RWPE2 (cell line): Measurements from ENCODE around the gene DEPDC1B.

Experiments used
- ATAC-seq: fragments of 200-7000 bp; cut with Tn5 transposase; 3 replicates; pipeline ENCODE4 v1.9.1; 2021; ENCODE audit warnings: low read depth
- DNase-seq: peaks from one replicate; pipeline ENCODE4 v3.0.0-alpha.2; 2020; ENCODE audit warnings: low spot score
- H3K27ac ChIP-seq: fragments of 450-650 bp; 2 replicates; pipeline ENCODE4 v1.5.1; 2017; ENCODE audit warnings: mild to moderate bottlenecking; ENCODE audit not compliant: poor library complexity, severe bottlenecking
- H3K27me3 ChIP-seq: fragments of 250-450 bp; sonication (Bioruptor Pico); 2 replicates; pipeline ENCODE4 v1.5.1; 2021; ENCODE audit warnings: mild to moderate bottlenecking, moderate library complexity; ENCODE audit not compliant: insufficient read depth, poor library complexity, severe bottlenecking
- H3K36me3 ChIP-seq: fragments of 250-450 bp; sonication (Bioruptor Pico); 2 replicates; pipeline ENCODE4 v1.5.1; 2020; ENCODE audit warnings: low read depth, mild to moderate bottlenecking, moderate library complexity
- H3K4me1 ChIP-seq: fragments of 250-450 bp; sonication (Bioruptor Pico); 2 replicates; pipeline ENCODE4 v1.5.1; 2021; ENCODE audit warnings: mild to moderate bottlenecking, moderate library complexity; ENCODE audit not compliant: insufficient read depth, poor library complexity, severe bottlenecking
- H3K4me3 ChIP-seq: fragments of 250-450 bp; sonication (Bioruptor Pico); 2 replicates; pipeline ENCODE4 v1.5.1; 2021; ENCODE audit warnings: mild to moderate bottlenecking, moderate library complexity; ENCODE audit not compliant: severe bottlenecking
- H3K9me3 ChIP-seq: fragments of 250-450 bp; sonication (Bioruptor Pico); 2 replicates; pipeline ENCODE4 v1.5.1; 2021; ENCODE audit warnings: mild to moderate bottlenecking, moderate library complexity; ENCODE audit not compliant: severe bottlenecking
- TF ChIP-seq, protein P1 (sequence below): fragments of 450-650 bp; IDR thresholded peaks from one replicate; pipeline ENCODE4 v1.5.1; 2017; ENCODE audit warnings: mild to moderate bottlenecking, moderate library complexity; ENCODE audit not compliant: poor library complexity, severe bottlenecking

DEPDC1B gene

DNA sequence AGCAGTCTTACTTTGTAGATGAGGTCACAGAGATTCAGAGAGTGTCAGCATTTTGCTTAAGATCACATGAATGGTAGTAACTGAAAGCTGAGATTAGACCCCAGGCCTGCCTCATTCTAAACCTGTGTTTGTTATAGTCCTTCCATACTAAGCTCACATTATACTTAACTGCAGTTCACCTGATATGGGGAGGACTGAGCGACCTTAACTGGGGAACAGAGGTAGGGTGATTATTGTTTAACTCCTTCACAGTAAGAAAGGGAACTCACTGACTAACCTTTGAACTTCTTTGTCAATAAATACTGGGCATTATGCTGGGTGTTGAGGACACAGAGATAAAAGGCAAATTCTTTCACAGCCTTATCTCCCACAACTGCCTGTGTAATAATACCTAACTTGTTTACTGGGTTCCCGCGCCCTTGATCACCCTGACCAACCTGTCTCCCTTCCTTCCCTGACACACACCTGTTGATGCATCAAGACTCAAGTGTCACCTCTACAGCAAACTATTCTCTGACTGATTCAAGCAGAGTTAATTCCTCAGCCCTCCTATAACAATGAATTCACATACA, 27.2 kb downstream of the DEPDC1B start:
- TF ChIP-seq, protein P1, sequence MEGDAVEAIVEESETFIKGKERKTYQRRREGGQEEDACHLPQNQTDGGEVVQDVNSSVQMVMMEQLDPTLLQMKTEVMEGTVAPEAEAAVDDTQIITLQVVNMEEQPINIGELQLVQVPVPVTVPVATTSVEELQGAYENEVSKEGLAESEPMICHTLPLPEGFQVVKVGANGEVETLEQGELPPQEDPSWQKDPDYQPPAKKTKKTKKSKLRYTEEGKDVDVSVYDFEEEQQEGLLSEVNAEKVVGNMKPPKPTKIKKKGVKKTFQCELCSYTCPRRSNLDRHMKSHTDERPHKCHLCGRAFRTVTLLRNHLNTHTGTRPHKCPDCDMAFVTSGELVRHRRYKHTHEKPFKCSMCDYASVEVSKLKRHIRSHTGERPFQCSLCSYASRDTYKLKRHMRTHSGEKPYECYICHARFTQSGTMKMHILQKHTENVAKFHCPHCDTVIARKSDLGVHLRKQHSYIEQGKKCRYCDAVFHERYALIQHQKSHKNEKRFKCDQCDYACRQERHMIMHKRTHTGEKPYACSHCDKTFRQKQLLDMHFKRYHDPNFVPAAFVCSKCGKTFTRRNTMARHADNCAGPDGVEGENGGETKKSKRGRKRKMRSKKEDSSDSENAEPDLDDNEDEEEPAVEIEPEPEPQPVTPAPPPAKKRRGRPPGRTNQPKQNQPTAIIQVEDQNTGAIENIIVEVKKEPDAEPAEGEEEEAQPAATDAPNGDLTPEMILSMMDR: no peak
- H3K4me3 ChIP-seq: no peak overlapping the region
- H3K27ac ChIP-seq: no peak overlapping the region
- no peak for ATAC-seq
- H3K9me3 ChIP-seq: no peaks in the 10 kb centered on the region
- no peak for DNase-seq
- H3K27me3 ChIP-seq: no peaks in the 10 kb centered on the region
- H3K4me1 ChIP-seq: no peaks in the 10 kb centered on the region
- no peaks in the 10 kb centered on the region for H3K36me3 ChIP-seq

GRCh38 chr5:60671899-60672692, 27.9 kb downstream of the DEPDC1B start:
- DNase-seq (no peak), ATAC-seq (no peak)
- no peaks in the 10 kb centered on the region for H3K27me3 ChIP-seq
- H3K27ac ChIP-seq: no peak overlapping the region
- no peak overlapping the region for H3K4me3 ChIP-seq
- TF ChIP-seq, protein P1: no peak
- H3K36me3 ChIP-seq: no peaks in the 10 kb centered on the region
- H3K9me3 ChIP-seq: no peaks in the 10 kb centered on the region
- H3K4me1 ChIP-seq: no peaks in the 10 kb centered on the region

DNA sequence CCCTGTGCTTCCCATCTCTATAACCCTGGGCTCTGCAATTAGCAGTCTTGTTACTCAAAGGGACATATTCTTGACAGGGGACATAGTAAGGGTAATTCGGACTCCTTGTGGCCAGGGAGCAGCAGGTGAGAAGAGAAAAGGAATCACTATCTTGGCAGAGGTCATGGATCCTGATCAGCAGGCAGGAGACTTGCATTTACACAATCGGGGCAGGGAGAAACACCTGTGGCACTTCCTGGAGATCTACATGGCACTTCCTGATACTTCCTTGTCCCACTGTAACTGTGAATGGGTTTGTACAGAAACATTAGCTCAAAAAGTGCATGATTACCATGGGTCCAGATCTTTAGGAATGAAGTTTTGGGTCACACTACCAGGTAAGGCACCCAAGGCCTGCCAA, 29.2 kb downstream of the DEPDC1B start:
- Histone ChIP-seq H3K36me3 (no peaks in the 10 kb centered on the region), H3K4me1 (no peaks in the 10 kb centered on the region), H3K4me3 (no peak overlapping the region), H3K27me3 (no peaks in the 10 kb centered on the region), H3K9me3 (no peaks in the 10 kb centered on the region), H3K27ac (no peak overlapping the region)
- no peak; the same call in 2 of the 3 replicates for ATAC-seq
- DNase-seq: no peak
- TF ChIP-seq, protein P1: no peak

GRCh38 chr5:60668686-60669304, 31.2 kb downstream of the DEPDC1B start:
- H3K9me3 ChIP-seq: no peaks in the 10 kb centered on the region
- no peaks in the 10 kb centered on the region for H3K36me3 ChIP-seq
- DNase-seq (no peak), ATAC-seq (no peak)
- H3K27ac ChIP-seq: no peak overlapping the region
- no peak overlapping the region for H3K4me3 ChIP-seq
- H3K4me1 ChIP-seq: no peaks in the 10 kb centered on the region
- no peaks in the 10 kb centered on the region for H3K27me3 ChIP-seq
- TF ChIP-seq, protein P1: peak; percentile 96
